ENCODE measurements around the gene GFRA1.

DNA sequence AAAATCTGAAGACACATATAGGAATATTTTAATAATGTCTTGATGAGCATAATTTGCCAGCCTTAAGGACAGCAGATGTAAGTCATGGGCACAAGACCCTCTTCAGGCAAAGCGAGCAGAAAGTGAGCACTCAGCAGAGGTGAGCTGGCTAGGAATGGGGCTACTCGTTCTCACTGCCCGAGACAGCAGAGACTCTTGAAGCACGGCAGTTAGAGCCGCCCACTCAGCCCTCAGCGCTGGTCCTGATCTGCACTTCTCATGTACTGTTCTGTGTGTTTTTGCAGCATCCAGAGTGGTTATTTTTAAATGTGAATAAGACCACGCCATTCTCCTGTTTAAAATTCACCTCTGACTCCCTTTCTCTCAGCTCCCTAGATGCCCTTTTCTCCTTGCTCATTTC, 65.3 kb downstream of the GFRA1 start:
- no peak for TF ChIP-seq POLR2A (IDR thresholded peaks at IDR 0.05)
- TF ChIP-seq, protein P1, sequence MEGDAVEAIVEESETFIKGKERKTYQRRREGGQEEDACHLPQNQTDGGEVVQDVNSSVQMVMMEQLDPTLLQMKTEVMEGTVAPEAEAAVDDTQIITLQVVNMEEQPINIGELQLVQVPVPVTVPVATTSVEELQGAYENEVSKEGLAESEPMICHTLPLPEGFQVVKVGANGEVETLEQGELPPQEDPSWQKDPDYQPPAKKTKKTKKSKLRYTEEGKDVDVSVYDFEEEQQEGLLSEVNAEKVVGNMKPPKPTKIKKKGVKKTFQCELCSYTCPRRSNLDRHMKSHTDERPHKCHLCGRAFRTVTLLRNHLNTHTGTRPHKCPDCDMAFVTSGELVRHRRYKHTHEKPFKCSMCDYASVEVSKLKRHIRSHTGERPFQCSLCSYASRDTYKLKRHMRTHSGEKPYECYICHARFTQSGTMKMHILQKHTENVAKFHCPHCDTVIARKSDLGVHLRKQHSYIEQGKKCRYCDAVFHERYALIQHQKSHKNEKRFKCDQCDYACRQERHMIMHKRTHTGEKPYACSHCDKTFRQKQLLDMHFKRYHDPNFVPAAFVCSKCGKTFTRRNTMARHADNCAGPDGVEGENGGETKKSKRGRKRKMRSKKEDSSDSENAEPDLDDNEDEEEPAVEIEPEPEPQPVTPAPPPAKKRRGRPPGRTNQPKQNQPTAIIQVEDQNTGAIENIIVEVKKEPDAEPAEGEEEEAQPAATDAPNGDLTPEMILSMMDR (IDR thresholded peaks at IDR 0.05) = no peak

All from Peyer's patch (tissue), 4 donors.